SU-DHL-6 (cell line): ENCODE results near the gene CDK5R2.

Experiments
- CTCF ChIP-seq: fragments of 200-600 bp; sonication (generic); IDR thresholded peaks from one replicate; pipeline ENCODE4 v1.5.1; 2017; ENCODE audit warnings: antibody characterized with exemption, mild to moderate bottlenecking, low read length, moderate library complexity; ENCODE audit not compliant: insufficient read depth, poor library complexity, severe bottlenecking
- EZH2phosphoT487 ChIP-seq: fragments of 200-600 bp; sonication (generic), shearing (Covaris generic); conservative IDR thresholded peaks from 2 replicates; pipeline ENCODE4 v1.6.1; 2018; ENCODE audit warnings: mild to moderate bottlenecking, antibody characterized with exemption, low read length, moderate library complexity, mixed read lengths

- no peak for TF ChIP-seq CTCF
- TF ChIP-seq EZH2phosphoT487, result no peak
Measured at GRCh38 chr2:218927422-218927821, 32.0 kb upstream of the CDK5R2 start.
